ENCODE measurements around the gene GALNT9.

DNA sequence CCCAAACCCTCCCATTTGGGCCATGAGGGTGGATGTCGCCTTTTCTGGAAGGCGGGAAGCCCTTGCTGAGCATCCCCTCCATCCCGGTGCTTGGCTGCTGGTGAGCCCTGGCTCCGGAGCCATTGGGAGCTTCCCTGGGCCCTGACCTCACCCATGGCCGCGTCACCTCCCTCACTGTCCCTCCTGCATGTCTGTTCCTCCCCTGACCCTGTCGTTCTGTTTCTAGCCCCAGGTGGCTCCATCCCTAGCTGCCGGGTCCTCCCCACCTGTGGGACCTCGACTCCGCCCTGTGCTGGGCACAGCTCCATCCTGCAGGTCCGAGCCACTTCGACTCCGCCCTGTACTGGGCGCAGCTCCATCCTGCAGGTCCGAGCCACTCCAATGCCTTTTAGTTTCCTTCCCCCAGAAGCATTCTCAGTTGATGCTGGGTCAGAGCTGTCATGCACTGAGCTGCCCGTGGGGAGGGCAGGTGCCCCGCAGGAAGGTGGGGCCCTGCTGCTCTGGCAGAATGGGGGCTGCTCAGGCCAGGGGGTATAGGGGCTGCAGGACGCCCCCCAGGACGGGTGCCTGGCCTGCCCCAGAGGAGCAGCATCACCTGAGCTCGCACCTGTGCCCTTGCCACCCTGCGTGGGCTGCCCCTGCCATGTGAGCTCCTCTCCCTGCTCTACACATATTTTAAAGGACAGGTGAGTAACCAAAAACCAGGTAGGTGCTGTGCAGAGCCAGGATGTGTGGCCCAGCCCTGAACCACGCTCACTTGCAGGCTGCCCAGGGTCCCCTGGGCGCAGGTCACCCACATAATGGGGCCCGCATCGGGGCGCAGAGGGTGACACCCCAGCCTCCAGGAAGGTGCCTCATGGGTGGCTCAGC, 166.1 kb downstream of the GALNT9 start:
- TF ChIP-seq, protein P1, sequence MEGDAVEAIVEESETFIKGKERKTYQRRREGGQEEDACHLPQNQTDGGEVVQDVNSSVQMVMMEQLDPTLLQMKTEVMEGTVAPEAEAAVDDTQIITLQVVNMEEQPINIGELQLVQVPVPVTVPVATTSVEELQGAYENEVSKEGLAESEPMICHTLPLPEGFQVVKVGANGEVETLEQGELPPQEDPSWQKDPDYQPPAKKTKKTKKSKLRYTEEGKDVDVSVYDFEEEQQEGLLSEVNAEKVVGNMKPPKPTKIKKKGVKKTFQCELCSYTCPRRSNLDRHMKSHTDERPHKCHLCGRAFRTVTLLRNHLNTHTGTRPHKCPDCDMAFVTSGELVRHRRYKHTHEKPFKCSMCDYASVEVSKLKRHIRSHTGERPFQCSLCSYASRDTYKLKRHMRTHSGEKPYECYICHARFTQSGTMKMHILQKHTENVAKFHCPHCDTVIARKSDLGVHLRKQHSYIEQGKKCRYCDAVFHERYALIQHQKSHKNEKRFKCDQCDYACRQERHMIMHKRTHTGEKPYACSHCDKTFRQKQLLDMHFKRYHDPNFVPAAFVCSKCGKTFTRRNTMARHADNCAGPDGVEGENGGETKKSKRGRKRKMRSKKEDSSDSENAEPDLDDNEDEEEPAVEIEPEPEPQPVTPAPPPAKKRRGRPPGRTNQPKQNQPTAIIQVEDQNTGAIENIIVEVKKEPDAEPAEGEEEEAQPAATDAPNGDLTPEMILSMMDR (IDR thresholded peaks at IDR 0.05; ENCODE audit: poor library complexity, severe bottlenecking) = no peak
- TF ChIP-seq TAF1 (IDR thresholded peaks at IDR 0.05; ENCODE audit: low read depth) (no peak), EZH2 (IDR thresholded peaks at IDR 0.05; ENCODE audit: borderline replicate concordance, insufficient read depth, low read length, poor library complexity, severe bottlenecking) (no peak), SMC3 (conservative IDR thresholded peaks at IDR 0.05; ENCODE audit: poor library complexity) (no peak)
- TF ChIP-seq, protein P2, sequence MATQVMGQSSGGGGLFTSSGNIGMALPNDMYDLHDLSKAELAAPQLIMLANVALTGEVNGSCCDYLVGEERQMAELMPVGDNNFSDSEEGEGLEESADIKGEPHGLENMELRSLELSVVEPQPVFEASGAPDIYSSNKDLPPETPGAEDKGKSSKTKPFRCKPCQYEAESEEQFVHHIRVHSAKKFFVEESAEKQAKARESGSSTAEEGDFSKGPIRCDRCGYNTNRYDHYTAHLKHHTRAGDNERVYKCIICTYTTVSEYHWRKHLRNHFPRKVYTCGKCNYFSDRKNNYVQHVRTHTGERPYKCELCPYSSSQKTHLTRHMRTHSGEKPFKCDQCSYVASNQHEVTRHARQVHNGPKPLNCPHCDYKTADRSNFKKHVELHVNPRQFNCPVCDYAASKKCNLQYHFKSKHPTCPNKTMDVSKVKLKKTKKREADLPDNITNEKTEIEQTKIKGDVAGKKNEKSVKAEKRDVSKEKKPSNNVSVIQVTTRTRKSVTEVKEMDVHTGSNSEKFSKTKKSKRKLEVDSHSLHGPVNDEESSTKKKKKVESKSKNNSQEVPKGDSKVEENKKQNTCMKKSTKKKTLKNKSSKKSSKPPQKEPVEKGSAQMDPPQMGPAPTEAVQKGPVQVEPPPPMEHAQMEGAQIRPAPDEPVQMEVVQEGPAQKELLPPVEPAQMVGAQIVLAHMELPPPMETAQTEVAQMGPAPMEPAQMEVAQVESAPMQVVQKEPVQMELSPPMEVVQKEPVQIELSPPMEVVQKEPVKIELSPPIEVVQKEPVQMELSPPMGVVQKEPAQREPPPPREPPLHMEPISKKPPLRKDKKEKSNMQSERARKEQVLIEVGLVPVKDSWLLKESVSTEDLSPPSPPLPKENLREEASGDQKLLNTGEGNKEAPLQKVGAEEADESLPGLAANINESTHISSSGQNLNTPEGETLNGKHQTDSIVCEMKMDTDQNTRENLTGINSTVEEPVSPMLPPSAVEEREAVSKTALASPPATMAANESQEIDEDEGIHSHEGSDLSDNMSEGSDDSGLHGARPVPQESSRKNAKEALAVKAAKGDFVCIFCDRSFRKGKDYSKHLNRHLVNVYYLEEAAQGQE (IDR thresholded peaks at IDR 0.05; ENCODE audit: borderline replicate concordance) = no peak
